CD8-positive, alpha-beta memory T cell (primary cell): ENCODE results near the gene SANBR. TPM values are rescaled to one million over a fixed set of nuclear protein-coding genes. Genes with fewer than 3 reads are reported as not detected.

Experiments used
- CTCF ChIA-PET: fragments of 350-600 bp; sonication (Branson Sonifier 250); formaldehyde crosslinking; loops from one replicate; lab custom pipeline; 2021; ENCODE audit warnings: antibody characterized with exemption; lab: Charles Lee
- POLR2A ChIA-PET: fragments of 350-600 bp; sonication (Branson Sonifier 250); formaldehyde crosslinking; loops from one replicate; lab custom pipeline; 2021; ENCODE audit warnings: antibody characterized with exemption; lab: Charles Lee
- DNase-seq, 5 donors: peaks; one replicate each; pipeline versions ENCODE4 v3.0.0 to v3.0.0-alpha.2; 2020 to 2022; ENCODE audit warnings: mixed read lengths in 1 of 5
- H3K27ac ChIP-seq: one replicate; pipeline ENCODE4 v1.7.0; 2013; ENCODE audit warnings: low read depth, mild to moderate bottlenecking, low read length, moderate library complexity
- H3K27me3 ChIP-seq: 2 replicates; pipeline ENCODE4 v1.7.0; 2013; ENCODE audit warnings: low read length, mild to moderate bottlenecking; ENCODE audit not compliant: insufficient read depth, poor library complexity, severe bottlenecking
- H3K36me3 ChIP-seq: 2 replicates; pipeline ENCODE4 v1.7.0; 2013; ENCODE audit warnings: mild to moderate bottlenecking, low read length, moderate library complexity; ENCODE audit not compliant: insufficient read depth
- H3K4me1 ChIP-seq: 2 replicates; pipeline ENCODE4 v1.7.0; 2013; ENCODE audit warnings: mild to moderate bottlenecking, low read length, moderate library complexity; ENCODE audit not compliant: insufficient read depth
- H3K4me3 ChIP-seq: 2 replicates; pipeline ENCODE4 v1.7.0; 2013; ENCODE audit warnings: mild to moderate bottlenecking, low read length
- H3K9me3 ChIP-seq: 2 replicates; pipeline ENCODE4 v1.7.0; 2013; ENCODE audit warnings: mild to moderate bottlenecking, low read length
- H3K27ac Mint-ChIP-seq, 8 donors: one replicate each; pipeline ENCODE4 v1.8.0; 2020 to 2021; ENCODE audit warnings: mixed read lengths in 8 of 8, mild to moderate bottlenecking in 6 of 8, inconsistent platforms in 3 of 8, moderate library complexity in 3 of 8
- H3K27me3 Mint-ChIP-seq, 2 donors: one replicate each; pipeline ENCODE4 v1.8.0; 2020 to 2021; ENCODE audit warnings: mixed read lengths in 2 of 2, mild to moderate bottlenecking in 1 of 2, moderate library complexity in 1 of 2
- H3K36me3 Mint-ChIP-seq, 3 donors: one replicate each; pipeline ENCODE4 v1.8.0; 2020 to 2021; ENCODE audit warnings: mixed read lengths in 3 of 3, inconsistent platforms in 1 of 3, mild to moderate bottlenecking in 1 of 3
- H3K4me1 Mint-ChIP-seq, 3 donors: one replicate each; pipeline ENCODE4 v1.8.0; 2020 to 2021; ENCODE audit warnings: mixed read lengths in 3 of 3, inconsistent platforms in 1 of 3, mild to moderate bottlenecking in 1 of 3
- H3K4me3 Mint-ChIP-seq, 7 donors: one replicate each; pipeline ENCODE4 v1.8.0; 2020 to 2021; ENCODE audit warnings: mixed read lengths in 7 of 7, mild to moderate bottlenecking in 6 of 7, moderate library complexity in 4 of 7, inconsistent platforms in 2 of 7
- H3K9me3 Mint-ChIP-seq, 5 donors: one replicate each; pipeline ENCODE4 v1.8.0; 2020 to 2022; ENCODE audit warnings: mixed read lengths in 5 of 5, mild to moderate bottlenecking in 3 of 5, moderate library complexity in 2 of 5, inconsistent platforms in 1 of 5
- polyA plus RNA-seq: library from polyadenylated mRNA; unstranded; fragments of 300-500 nt; fragmentation: Illumina TruSeq; gene quantifications from one replicate; pipeline ENCODE4 v1.2.3, GENCODE V29; 2021
- total RNA-seq, 2 experiments: library from RNA; stranded (reverse); gene quantifications; one replicate each; pipeline ENCODE4 v1.2.3, GENCODE V29; 2021

Gene SANBR
- 1 to 10 TPM; 3.7 TPM for total RNA-seq
- 1.1 TPM for polyA plus RNA-seq

DNA sequence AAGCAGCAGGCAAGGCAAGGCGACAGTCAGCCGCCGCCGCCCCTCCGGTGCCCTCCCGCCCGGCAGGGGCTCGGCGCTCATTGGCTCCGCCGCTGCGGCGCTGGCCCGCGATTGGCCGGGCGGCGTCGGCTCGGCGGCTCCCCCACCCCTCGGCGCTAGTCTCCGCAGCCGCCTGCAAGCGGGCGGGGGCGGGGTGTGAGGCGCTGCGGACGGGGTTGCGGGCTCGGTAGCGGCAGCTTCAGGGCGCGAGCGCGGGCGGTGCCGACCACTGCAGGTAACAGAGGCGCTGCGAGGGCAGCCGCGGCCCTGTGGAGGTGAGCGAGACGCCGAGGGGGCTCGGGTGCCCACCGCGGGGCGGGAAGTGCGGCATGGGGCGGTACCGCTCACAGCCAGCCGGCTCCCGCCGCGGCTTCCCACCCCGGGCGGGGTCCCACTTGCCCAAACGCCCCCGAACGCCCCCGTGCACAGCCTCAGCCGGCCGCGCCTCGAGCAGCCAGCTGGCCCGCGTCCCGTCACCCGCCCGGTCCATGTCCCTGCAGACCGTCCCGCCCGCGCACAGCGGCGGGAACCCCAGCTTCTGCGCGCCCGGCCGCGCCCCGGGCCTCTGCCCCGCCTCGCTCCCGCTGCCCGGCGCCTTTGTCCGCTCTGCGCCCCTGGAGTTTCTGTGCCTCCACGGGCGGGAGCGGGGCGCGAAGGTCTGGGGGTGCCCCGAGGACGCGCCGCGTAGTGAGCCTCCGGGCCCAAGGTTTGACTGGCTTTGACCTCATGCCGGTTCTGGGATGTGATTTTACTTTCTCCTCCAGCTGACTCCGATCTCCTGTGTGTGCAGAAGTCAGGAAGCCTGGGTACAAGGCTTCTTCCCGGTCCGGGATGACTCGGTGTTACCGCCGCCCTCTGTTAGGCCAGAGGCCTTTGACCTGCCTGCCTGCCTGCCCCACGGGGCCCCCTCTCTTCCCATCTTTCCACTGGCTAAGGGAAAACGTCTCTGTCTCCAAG, at the start of gene SANBR:
Gene SANBR (plus strand): TSS at position 158 of the 996 bp plus-strand sequence. CDS start 4,480 bp downstream, outside the sequence.
- CTCF ChIA-PET: no interaction called here
- H3K4me1 ChIP-seq: peaks cover 4% of the 10 kb centered on the region
- no peaks in the 10 kb centered on the region for H3K9me3 ChIP-seq
- peak within 1 kb of the TSS; percentile 76 to 96 (median 92) for H3K27ac Mint-ChIP-seq
- peaks cover 7 to 18% (median 12%) of the 10 kb centered on the region in 3 donors for H3K4me1 Mint-ChIP-seq
- H3K36me3 ChIP-seq: no peaks in the 10 kb centered on the region
- no peaks in the 10 kb centered on the region for H3K27me3 ChIP-seq
- H3K4me3 ChIP-seq: peak within 1 kb of the TSS; percentile 67
- peaks cover 0 to 9% (median 0%) of the 10 kb centered on the region in 3 donors for H3K36me3 Mint-ChIP-seq
- peak; percentile 84 to 88 (median 84) for DNase-seq
- POLR2A ChIA-PET: interaction anchor here (0.6 to 1.3 kb wide), 2 partner anchors 14 to 112 kb away, joined by 3 read pairs; no protein-coding TSS in a partner anchor
- peak within 1 kb of the TSS; percentile 8 for H3K27ac ChIP-seq
- H3K27me3 Mint-ChIP-seq: peaks cover 0 to 1% of the 10 kb centered on the region in 2 donors
- peak within 1 kb of the TSS; percentile 90 to 97 (median 93) for H3K4me3 Mint-ChIP-seq
- no peaks in the 10 kb centered on the region for H3K9me3 Mint-ChIP-seq

DNA sequence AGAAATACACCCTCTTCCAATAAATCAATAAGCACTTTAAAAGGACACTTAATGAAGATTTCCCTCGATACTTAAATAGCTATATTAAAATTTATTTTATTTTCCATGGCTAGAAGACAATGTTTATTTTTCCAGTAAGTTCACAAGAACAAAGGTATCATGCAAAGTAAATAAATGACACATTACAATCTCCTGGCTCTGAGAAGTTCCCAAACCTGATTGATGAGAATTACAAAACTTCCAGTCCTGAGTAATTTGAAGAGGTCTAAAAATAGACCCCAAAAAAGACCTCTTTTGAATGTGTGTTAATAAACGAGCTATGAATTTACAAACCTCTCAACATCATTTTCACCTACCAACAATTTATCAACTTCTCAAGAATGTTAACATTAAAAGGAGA, 49.7 kb upstream of the SANBR start:
- POLR2A ChIA-PET: no interaction called here
- H3K27ac ChIP-seq: peak overlapping the region; percentile 76

DNA sequence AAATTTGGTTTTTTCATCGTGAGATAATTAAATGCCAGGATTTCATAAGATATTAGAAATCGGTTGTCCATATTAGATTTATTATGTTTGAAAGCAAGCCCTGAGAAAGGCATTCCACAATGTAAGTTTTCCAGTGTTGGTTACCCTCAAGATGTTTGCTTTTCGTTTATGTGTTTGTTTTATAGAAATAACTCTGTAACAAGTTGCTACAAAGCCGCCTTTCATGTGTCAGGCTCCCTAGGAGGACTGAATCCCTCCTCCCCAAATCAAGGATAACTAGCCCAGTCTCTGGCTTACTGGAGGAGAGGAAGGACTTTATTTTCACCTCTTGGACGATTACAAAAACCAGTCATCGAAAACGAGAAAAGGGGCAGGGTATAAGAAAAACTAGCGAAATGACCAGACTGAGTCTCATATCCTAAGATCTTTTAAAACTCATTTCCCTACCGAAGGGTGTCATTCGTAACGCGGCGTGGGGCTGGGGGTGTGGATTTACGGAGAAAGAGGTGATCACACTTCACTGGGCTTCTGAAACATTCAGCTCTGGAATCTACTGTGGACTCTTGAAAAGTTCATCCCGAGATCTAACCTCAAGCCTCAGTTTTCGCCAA, 49.2 kb upstream of the SANBR start:
- peaks cover under 1 to 26% (median 2%) of the 10 kb centered on the region in 3 donors for H3K36me3 Mint-ChIP-seq
- CTCF ChIA-PET: no interaction called here
- H3K9me3 Mint-ChIP-seq: no peaks in the 10 kb centered on the region
- H3K27ac Mint-ChIP-seq: peak overlapping the region; percentile 92 to 99 (median 96)
- Histone ChIP-seq H3K27ac (peak overlapping the region; percentile 76), H3K36me3 (no peaks in the 10 kb centered on the region), H3K4me1 (peaks cover 15% of the 10 kb centered on the region), H3K27me3 (no peaks in the 10 kb centered on the region), H3K4me3 (peak overlapping the region; percentile 86), H3K9me3 (no peaks in the 10 kb centered on the region)
- peaks cover 36 to 61% (median 43%) of the 10 kb centered on the region in 3 donors for H3K4me1 Mint-ChIP-seq
- no peaks in the 10 kb centered on the region for H3K27me3 Mint-ChIP-seq
- no peak for DNase-seq
- POLR2A ChIA-PET: no interaction called here
- peak overlapping the region; percentile 96 to 100 (median 98) for H3K4me3 Mint-ChIP-seq

More for the DNA sequence above, 49.7 kb upstream of the SANBR start:
- H3K9me3 Mint-ChIP-seq: no peaks in the 10 kb centered on the region
- H3K4me1 Mint-ChIP-seq: peaks cover 35 to 56% (median 40%) of the 10 kb centered on the region in 3 donors
- Histone ChIP-seq H3K4me3 (no peak overlapping the region), H3K36me3 (no peaks in the 10 kb centered on the region), H3K4me1 (peaks cover 15% of the 10 kb centered on the region), H3K9me3 (no peaks in the 10 kb centered on the region), H3K27me3 (no peaks in the 10 kb centered on the region)
- no peaks in the 10 kb centered on the region for H3K27me3 Mint-ChIP-seq
- no peak for DNase-seq
- H3K36me3 Mint-ChIP-seq: peaks cover 0 to 22% (median 2%) of the 10 kb centered on the region in 3 donors
- H3K4me3 Mint-ChIP-seq: peak overlapping the region; percentile 96 to 100 (median 98)
- CTCF ChIA-PET: no interaction called here
- peak overlapping the region in 2 of 8 donors; percentile 93 to 97 for H3K27ac Mint-ChIP-seq

DNA sequence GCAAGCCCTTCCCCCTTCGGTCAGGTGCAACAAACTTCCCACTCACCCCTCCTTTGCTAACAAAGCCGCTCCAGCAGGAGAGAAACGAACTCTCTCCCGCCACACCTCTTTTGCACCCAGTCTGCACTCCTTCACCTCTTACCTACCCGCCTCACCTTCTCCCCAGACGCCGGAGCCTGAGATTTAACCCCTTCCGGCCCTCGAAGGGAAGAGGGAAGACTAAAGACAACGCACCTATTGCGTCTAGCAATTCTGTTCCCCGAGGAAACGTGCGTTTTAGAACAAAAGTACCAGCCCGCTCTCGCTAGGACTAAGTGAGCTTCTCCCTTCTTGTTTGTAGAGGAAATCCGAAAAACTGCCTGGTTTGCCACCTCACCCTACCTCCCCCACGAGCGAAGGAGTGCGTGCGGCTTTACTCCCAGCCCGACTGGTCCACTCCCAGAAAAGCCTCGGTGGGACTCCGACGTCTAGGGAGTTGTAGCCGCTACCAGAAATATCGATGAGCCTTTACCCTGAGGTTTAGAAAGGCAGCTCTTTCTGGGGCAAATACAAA, 48.6 kb upstream of the SANBR start:
- peaks cover 15% of the 10 kb centered on the region for H3K4me1 ChIP-seq
- no peaks in the 10 kb centered on the region for H3K9me3 Mint-ChIP-seq
- H3K4me3 Mint-ChIP-seq: peak overlapping the region; percentile 96 to 100 (median 98)
- no peaks in the 10 kb centered on the region for H3K9me3 ChIP-seq
- peak overlapping the region; percentile 92 to 99 (median 96) for H3K27ac Mint-ChIP-seq
- POLR2A ChIA-PET: interaction anchor here (1.0 kb wide), 1 partner anchor 160 kb away, joined by 4 read pairs; no protein-coding TSS in a partner anchor
- H3K4me3 ChIP-seq: peak overlapping the region; percentile 86
- no peaks in the 10 kb centered on the region for H3K27me3 Mint-ChIP-seq
- H3K36me3 Mint-ChIP-seq: peaks cover 2 to 32% (median 6%) of the 10 kb centered on the region in 3 donors
- DNase-seq: peak; percentile 51 to 76 (median 70)
- H3K27ac ChIP-seq: peak overlapping the region; percentile 76
- H3K4me1 Mint-ChIP-seq: peaks cover 40 to 67% (median 48%) of the 10 kb centered on the region in 3 donors
- H3K27me3 ChIP-seq: no peaks in the 10 kb centered on the region
- H3K36me3 ChIP-seq: no peaks in the 10 kb centered on the region
- CTCF ChIA-PET: interaction anchor here (1.1 to 1.4 kb wide), 2 partner anchors 18 to 309 kb away, joined by 3 to 5 read pairs; no protein-coding TSS in a partner anchor

DNA sequence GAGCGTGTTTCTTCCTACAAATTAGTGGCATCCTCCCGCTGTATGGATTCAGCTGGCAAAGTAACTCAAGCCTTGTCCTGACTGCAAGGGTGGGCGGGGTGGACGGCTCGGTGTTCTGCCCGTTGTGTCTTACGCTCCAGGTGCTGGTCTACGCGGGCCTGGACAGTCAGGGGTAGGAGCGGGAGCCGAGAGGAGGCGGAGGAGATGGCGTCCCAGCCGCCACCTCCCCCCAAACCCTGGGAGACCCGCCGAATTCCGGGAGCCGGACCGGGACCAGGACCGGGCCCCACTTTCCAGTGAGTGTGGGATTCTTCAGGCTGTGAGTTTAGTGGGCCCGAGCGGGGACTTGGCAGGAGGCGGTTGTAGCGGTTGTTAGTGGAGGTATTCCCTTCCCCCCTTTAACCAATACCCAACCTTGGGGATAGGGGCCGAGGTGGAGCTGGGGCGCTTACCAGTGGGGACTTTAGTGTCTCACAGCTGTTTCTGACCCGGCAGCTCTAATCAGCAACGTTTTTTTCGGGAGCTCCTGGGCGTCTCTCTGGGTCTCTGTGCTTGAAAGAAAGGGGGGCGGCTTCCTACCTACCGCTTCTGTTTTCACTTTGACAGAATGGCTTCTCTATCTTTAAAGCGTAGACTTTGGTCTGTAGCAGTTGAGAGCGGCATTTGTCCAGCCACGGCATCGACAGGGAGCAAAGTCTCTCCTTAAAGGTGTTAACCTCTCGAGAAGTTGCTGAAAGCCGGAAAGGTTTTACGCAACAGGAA, 47.9 kb upstream of the SANBR start, which contains the start of the genes PEX13 and PUS10:
Gene PEX13 (plus strand): TSS at position 165 of the 762 bp plus-strand sequence. CDS start 40 bp downstream, at position 205.
Gene PUS10 (minus strand): TSS at position 700 of the 762 bp plus-strand sequence. CDS start 6,365 bp downstream, outside the sequence.
- Histone ChIP-seq H3K9me3 (no peaks in the 10 kb centered on the region), H3K4me3 (peak within 1 kb of the TSS; percentile 86), H3K36me3 (no peaks in the 10 kb centered on the region), H3K27ac (peak within 1 kb of the TSS; percentile 76), H3K4me1 (peaks cover 15% of the 10 kb centered on the region), H3K27me3 (no peaks in the 10 kb centered on the region)
- Mint-ChIP-seq H3K27me3 (no peaks in the 10 kb centered on the region), H3K4me3 (peak within 1 kb of the TSS; percentile 96 to 100 (median 98)), H3K4me1 (peaks cover 44 to 74% (median 52%) of the 10 kb centered on the region in 3 donors), H3K9me3 (no peaks in the 10 kb centered on the region), H3K36me3 (peaks cover 6 to 38% (median 10%) of the 10 kb centered on the region in 3 donors), H3K27ac (peak within 1 kb of the TSS; percentile 92 to 99 (median 96))
- CTCF ChIA-PET: interaction anchor here (1.1 to 1.4 kb wide), 2 partner anchors 18 to 310 kb away, joined by 3 to 5 read pairs; no protein-coding TSS in a partner anchor
- POLR2A ChIA-PET: interaction anchor here (1.0 kb wide), 1 partner anchor 159 kb away, joined by 4 read pairs; no protein-coding TSS in a partner anchor
- peak; percentile 43 to 72 (median 63) for DNase-seq

DNA sequence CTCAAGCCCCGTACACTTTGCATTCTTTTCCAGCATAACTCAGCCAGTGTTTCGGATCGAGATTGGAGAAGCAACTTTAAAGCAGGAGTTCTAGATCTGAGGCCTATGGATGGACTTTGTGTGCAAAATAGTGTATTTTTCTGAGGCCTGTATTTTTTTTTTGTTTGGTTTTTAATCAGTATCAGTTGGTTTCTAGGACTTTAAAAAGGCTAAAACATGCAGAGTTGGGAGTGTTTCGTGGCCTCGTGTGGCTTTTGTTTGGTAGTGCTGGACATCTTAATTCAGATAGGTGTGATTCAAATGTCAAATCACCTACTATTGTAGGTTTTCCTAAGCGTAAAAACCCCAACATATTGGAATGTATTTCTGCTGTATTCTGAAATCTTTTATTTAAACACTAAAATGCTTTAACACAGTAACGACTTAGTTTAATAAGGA, 47.3 kb upstream of the SANBR start:
- no peaks in the 10 kb centered on the region for H3K27me3 ChIP-seq
- H3K27ac ChIP-seq: peak overlapping the region; percentile 76
- POLR2A ChIA-PET: interaction anchor here (1.0 kb wide), 1 partner anchor 159 kb away, joined by 4 read pairs; no protein-coding TSS in a partner anchor
- H3K4me3 Mint-ChIP-seq: peak overlapping the region; percentile 96 to 100 (median 98)
- H3K27ac Mint-ChIP-seq: peak overlapping the region; percentile 92 to 99 (median 96)
- H3K9me3 ChIP-seq: no peaks in the 10 kb centered on the region
- no peaks in the 10 kb centered on the region for H3K36me3 ChIP-seq
- no peak for DNase-seq
- no peaks in the 10 kb centered on the region for H3K27me3 Mint-ChIP-seq
- peaks cover 15% of the 10 kb centered on the region for H3K4me1 ChIP-seq
- H3K4me1 Mint-ChIP-seq: peaks cover 47 to 77% (median 55%) of the 10 kb centered on the region in 3 donors
- H3K36me3 Mint-ChIP-seq: peaks cover 8 to 41% (median 12%) of the 10 kb centered on the region in 3 donors
- no peaks in the 10 kb centered on the region for H3K9me3 Mint-ChIP-seq
- CTCF ChIA-PET: interaction anchor here (1.1 to 1.4 kb wide), 2 partner anchors 19 to 311 kb away, joined by 3 to 5 read pairs; no protein-coding TSS in a partner anchor
- H3K4me3 ChIP-seq: peak overlapping the region; percentile 86
